Skin epidermis (tissue), 12 donors: Measurements from ENCODE around the gene C1orf74.
"Not testable (repeated sequence)": the region's sequence is repeated elsewhere in the genome, so short reads cannot be mapped to it uniquely, and the experiment has no call there.

Experiments
- H3K27ac ChIP-seq, 21 experiments: fragments of 200-600 bp; sonication (generic) in 11 of 21; one replicate each; pipeline ENCODE4 v1.5.0; 2020; ENCODE audit warnings: mild to moderate bottlenecking in 3 of 21, inconsistent platforms in 2 of 21, moderate library complexity in 2 of 21
- H3K4me3 ChIP-seq, 7 experiments: fragments of 200-600 bp; sonication (generic) in 2 of 7; one replicate each; pipeline ENCODE4 v1.5.0; 2020; ENCODE audit warnings: inconsistent platforms in 2 of 7, mild to moderate bottlenecking in 2 of 7, moderate library complexity in 1 of 7

C1orf74 gene

GRCh38 chr1:209807509-209807908, 23.1 kb upstream of the C1orf74 start:
- Histone ChIP-seq H3K27ac (peak overlapping the region in 3 of 21 experiments; percentile 8 to 88 (median 29)), H3K4me3 (no peak overlapping the region)

GRCh38 chr1:209805875-209806760, 21.8 kb upstream of the C1orf74 start, which contains the start of gene IRF6:
Gene IRF6, minus strand, starts transcription at chr1:209806142. Its CDS starts 4,729 bp downstream, at chr1:209801413.
- H3K4me3 ChIP-seq: peak within 1 kb of the TSS; percentile 38 to 64 (median 59)
- H3K27ac ChIP-seq: peak within 1 kb of the TSS; percentile 80 to 97 (median 90)

- Histone ChIP-seq H3K4me3 (peak overlapping the region; percentile 38 to 64 (median 59)), H3K27ac (peak overlapping the region; percentile 60 to 97 (median 89))
Measured at GRCh38 chr1:209805341-209805781, 21.0 kb upstream of the C1orf74 start.

- Histone ChIP-seq H3K27ac (peak overlapping the region in 2 of 21 experiments; percentile 28 to 32), H3K4me3 (peak overlapping the region in 5 of 7 experiments; percentile 15 to 64 (median 60))
Measured at GRCh38 chr1:209803568-209803967, 19.2 kb upstream of the C1orf74 start.

GRCh38 chr1:209802780-209803152, 18.4 kb upstream of the C1orf74 start:
- peak overlapping the region in 7 of 21 experiments; percentile 3 to 52 (median 32) for H3K27ac ChIP-seq
- peak overlapping the region in 3 of 7 experiments; percentile 15 to 61 (median 60) for H3K4me3 ChIP-seq

GRCh38 chr1:209802117-209802779, 17.9 kb upstream of the C1orf74 start:
- peak overlapping the region in 10 of 21 experiments; percentile 3 to 60 (median 38) for H3K27ac ChIP-seq
- H3K4me3 ChIP-seq: peak overlapping the region in 2 of 7 experiments; percentile 60 to 61

- Histone ChIP-seq H3K4me3 (peak overlapping the region in 1 of 7 experiments; percentile 60), H3K27ac (peak overlapping the region in 6 of 21 experiments; percentile 2 to 60 (median 29))
Measured at GRCh38 chr1:209800984-209801834, 16.9 kb upstream of the C1orf74 start.

- H3K27ac ChIP-seq: peak overlapping the region in 2 of 21 experiments; percentile 5 to 52
- no peak overlapping the region for H3K4me3 ChIP-seq
Measured at GRCh38 chr1:209797978-209798639, 13.8 kb upstream of the C1orf74 start.

- not testable (repeated sequence) for H3K27ac ChIP-seq, H3K4me3 ChIP-seq
Measured at GRCh38 chr1:209793711-209794110, 9.4 kb upstream of the C1orf74 start.

- no peak overlapping the region for H3K27ac ChIP-seq
Measured at GRCh38 chr1:209791920-209792319, 7.6 kb upstream of the C1orf74 start.

GRCh38 chr1:209790286-209791193, 6.2 kb upstream of the C1orf74 start:
- H3K27ac ChIP-seq: no peak overlapping the region
- H3K4me3 ChIP-seq: no peak overlapping the region

More at GRCh38 chr1:209791920-209792319, 7.6 kb upstream of the C1orf74 start:
- no peak overlapping the region for H3K4me3 ChIP-seq

- Histone ChIP-seq H3K27ac (no peak overlapping the region), H3K4me3 (no peak overlapping the region)
Measured at GRCh38 chr1:209789245-209789644, 4.9 kb upstream of the C1orf74 start.

GRCh38 chr1:209787551-209787950, 3.2 kb upstream of the C1orf74 start:
- Histone ChIP-seq H3K4me3 (no peak overlapping the region), H3K27ac (peak overlapping the region in 10 of 21 experiments; percentile 15 to 62 (median 33))

- Histone ChIP-seq H3K4me3 (no peak overlapping the region), H3K27ac (peak overlapping the region in 3 of 21 experiments; percentile 12 to 80 (median 41))
Measured at GRCh38 chr1:209786146-209786545, 1.8 kb upstream of the C1orf74 start.

GRCh38 chr1:209785592-209785991, 1.2 kb upstream of the C1orf74 start:
- Histone ChIP-seq H3K4me3 (no peak overlapping the region), H3K27ac (peak overlapping the region in 7 of 21 experiments; percentile 80 to 91 (median 91))

GRCh38 chr1:209783386-209783785, 973 bp downstream of the C1orf74 start:
- peak overlapping the region in 6 of 21 experiments; percentile 82 to 93 (median 90) for H3K27ac ChIP-seq
- peak overlapping the region in 4 of 7 experiments; percentile 45 to 68 (median 57) for H3K4me3 ChIP-seq

GRCh38 chr1:209780268-209780667, 4.1 kb downstream of the C1orf74 start:
- Histone ChIP-seq H3K27ac (no peak overlapping the region), H3K4me3 (no peak overlapping the region)

GRCh38 chr1:209778102-209778501, 6.3 kb downstream of the C1orf74 start:
- Histone ChIP-seq H3K27ac (no peak overlapping the region), H3K4me3 (no peak overlapping the region)
